Mammary epithelial cell (primary cell): ENCODE results near the gene MT1G.

Experiments used
- CTCF ChIP-seq, 2 donors: IDR thresholded peaks in 1 of 2; conservative IDR thresholded peaks in 1 of 2; 2 replicates each; pipeline ENCODE4 v1.5.1; 2011 to 2012; ENCODE audit warnings: inconsistent platforms in 2 of 2, low read length in 2 of 2, mild to moderate bottlenecking in 2 of 2, control low read depth in 1 of 2, low read depth in 1 of 2; ENCODE audit not compliant: insufficient read depth in 1 of 2; ENCODE audit errors: extremely low read depth in 1 of 2
- EZH2 ChIP-seq: IDR thresholded peaks from 2 replicates; pipeline ENCODE4 v1.6.1; 2012; ENCODE audit warnings: low read length, inconsistent platforms, borderline replicate concordance

GRCh38 chr16:56684256-56684925, 16.5 kb upstream of the MT1G start:
- no peak for TF ChIP-seq EZH2
- TF ChIP-seq CTCF (conservative IDR thresholded peaks at IDR 0.05 in 1 of 2, IDR thresholded peaks at IDR 0.05 in 1 of 2; ENCODE audit: extremely low read depth in 1 of 2, insufficient read depth in 1 of 2, low read depth in 1 of 2, low read length in 2 of 2), result no peak
